ENCODE data around the gene CBLIF. TPM values are rescaled to one million over a fixed set of nuclear protein-coding genes. Genes with fewer than 3 reads are reported as not detected.
"Not testable (repeated sequence)": the region's sequence is repeated elsewhere in the genome, so short reads cannot be mapped to it uniquely, and the experiment has no call there.

Gene CBLIF
- not detected for total RNA-seq

GRCh38 chr11:59845399-59845798 lies at the start of gene CBLIF:
Gene CBLIF, minus strand, starts transcription at chr11:59845499. Its CDS starts 46 bp downstream, at chr11:59845453.
- DNase-seq (ENCODE audit: low spot score) (no peak), ATAC-seq (no peak)
- intact Hi-C loops (cut with DNase I), result no loop called here

- intact Hi-C loops (cut with DNase I), result no loop called here
- no peak for DNase-seq (ENCODE audit: low spot score)
- ATAC-seq, result no peak
These were observed 49.3 kb upstream of the CBLIF start for GRCh38 chr11:59894616-59895015.

- intact Hi-C loops (cut with DNase I), result no loop called here
- ATAC-seq (peak; percentile 42), DNase-seq (ENCODE audit: low spot score) (no peak)
These were observed 46.5 kb upstream of the CBLIF start for GRCh38 chr11:59891781-59892181.

- ATAC-seq; intact Hi-C loops (cut with DNase I); DNase-seq (ENCODE audit: low spot score): not testable (repeated sequence)
These were observed 41.9 kb upstream of the CBLIF start for GRCh38 chr11:59887156-59887555.

GRCh38 chr11:59883597-59883996 lies 38.3 kb upstream of the CBLIF start:
- no peak for DNase-seq (ENCODE audit: low spot score)
- intact Hi-C loops (cut with DNase I), result no loop called here
- no peak for ATAC-seq

GRCh38 chr11:59879567-59879966 lies 34.3 kb upstream of the CBLIF start:
- intact Hi-C loops (cut with DNase I), result no loop called here
- DNase-seq (ENCODE audit: low spot score) (no peak), ATAC-seq (no peak)

GRCh38 chr11:59878575-59878974 lies 33.3 kb upstream of the CBLIF start, which contains the start of gene OOSP3:
Gene OOSP3, plus strand, starts transcription at chr11:59878782. Its CDS starts 27 bp downstream, at chr11:59878809.
- DNase-seq (ENCODE audit: low spot score), result no peak
- intact Hi-C loops (cut with DNase I), result no loop called here
- ATAC-seq, result no peak

- intact Hi-C loops (cut with DNase I), result no loop called here
- ATAC-seq, result no peak
- DNase-seq (ENCODE audit: low spot score), result no peak
These were observed 32.5 kb upstream of the CBLIF start for GRCh38 chr11:59877784-59878183.

GRCh38 chr11:59877325-59877724 lies 32.0 kb upstream of the CBLIF start:
- intact Hi-C loops (cut with DNase I), result no loop called here
- DNase-seq (ENCODE audit: low spot score) (no peak), ATAC-seq (no peak)

GRCh38 chr11:59875856-59876519 lies 30.7 kb upstream of the CBLIF start:
- no peak for ATAC-seq
- DNase-seq (ENCODE audit: low spot score), result no peak
- intact Hi-C loops (cut with DNase I), result no loop called here

GRCh38 chr11:59872076-59872475 lies 26.8 kb upstream of the CBLIF start:
- intact Hi-C loops (cut with DNase I), result no loop called here
- ATAC-seq, result no peak
- no peak for DNase-seq (ENCODE audit: low spot score)

- intact Hi-C loops (cut with DNase I), result no loop called here
- ATAC-seq, result no peak
- no peak for DNase-seq (ENCODE audit: low spot score)
These were observed 22.6 kb upstream of the CBLIF start for GRCh38 chr11:59867946-59868345.

GRCh38 chr11:59866836-59867235 lies 21.5 kb upstream of the CBLIF start:
- no peak for ATAC-seq
- intact Hi-C loops (cut with DNase I), result no loop called here
- DNase-seq (ENCODE audit: low spot score), result no peak

GRCh38 chr11:59866397-59866796 lies 21.1 kb upstream of the CBLIF start, which contains the start of gene TCN1:
Gene TCN1, minus strand, starts transcription at chr11:59866487. Its CDS starts 17 bp downstream, at chr11:59866470.
- ATAC-seq (no peak), DNase-seq (ENCODE audit: low spot score) (no peak)
- intact Hi-C loops (cut with DNase I), result no loop called here

- intact Hi-C loops (cut with DNase I), result no loop called here
- DNase-seq (ENCODE audit: low spot score) (no peak), ATAC-seq (peak; percentile 58)
These were observed 19.7 kb upstream of the CBLIF start for GRCh38 chr11:59865031-59865430.

GRCh38 chr11:59862252-59862651 lies 17.0 kb upstream of the CBLIF start:
- ATAC-seq, result no peak
- intact Hi-C loops (cut with DNase I), result no loop called here
- DNase-seq (ENCODE audit: low spot score), result no peak

- intact Hi-C loops (cut with DNase I), result no loop called here
These were observed 14.4 kb upstream of the CBLIF start for GRCh38 chr11:59859673-59860072.

GRCh38 chr11:59857439-59858434 lies 12.4 kb upstream of the CBLIF start:
- no peak for ATAC-seq
- no peak for DNase-seq (ENCODE audit: low spot score)
- intact Hi-C loops (cut with DNase I), result no loop called here

More at GRCh38 chr11:59859673-59860072, 14.4 kb upstream of the CBLIF start:
- DNase-seq (ENCODE audit: low spot score) (no peak), ATAC-seq (no peak)

- intact Hi-C loops (cut with DNase I), result no loop called here
- ATAC-seq (no peak), DNase-seq (ENCODE audit: low spot score) (no peak)
These were observed 9.6 kb upstream of the CBLIF start for GRCh38 chr11:59854871-59855270.

GRCh38 chr11:59851416-59851815 lies 6.1 kb upstream of the CBLIF start:
- DNase-seq (ENCODE audit: low spot score); intact Hi-C loops (cut with DNase I); ATAC-seq: not testable (repeated sequence)
